ENCODE measurements around the gene C10orf90.

The C10orf90 gene

GRCh38 chr10:126588024-126588423 is 82.5 kb downstream of the C10orf90 start:
- DNase-seq (ENCODE audit: extremely low read depth, insufficient read length) = no peak
- TF ChIP-seq CTCF (IDR thresholded peaks at IDR 0.05; ENCODE audit: insufficient read depth, low read length, poor library complexity, severe bottlenecking) = no peak
- Histone ChIP-seq H3K36me3 (ENCODE audit: control insufficient read depth, insufficient read depth, low read length) (no peaks in the 10 kb centered on the region), H3K27me3 (replicated peaks; ENCODE audit: control insufficient read depth, insufficient read depth, low read length) (no peaks in the 10 kb centered on the region), H3K4me3 (replicated peaks; ENCODE audit: low read depth, low read length) (no peak overlapping the region)

- Histone ChIP-seq H3K27me3 (replicated peaks; ENCODE audit: control insufficient read depth, insufficient read depth, low read length) (no peaks in the 10 kb centered on the region), H3K36me3 (ENCODE audit: control insufficient read depth, insufficient read depth, low read length) (no peaks in the 10 kb centered on the region), H3K4me3 (replicated peaks; ENCODE audit: low read depth, low read length) (no peak overlapping the region)
- DNase-seq (ENCODE audit: extremely low read depth, insufficient read length) = no peak
- no peak for TF ChIP-seq CTCF (IDR thresholded peaks at IDR 0.05; ENCODE audit: insufficient read depth, low read length, poor library complexity, severe bottlenecking)
Observed at GRCh38 chr10:126586878-126587277, 83.6 kb downstream of the C10orf90 start.

GRCh38 chr10:126586128-126586527 is 84.4 kb downstream of the C10orf90 start:
- no peak overlapping the region for H3K4me3 ChIP-seq (replicated peaks; ENCODE audit: low read depth, low read length)

GRCh38 chr10:126585249-126586017 is 85.1 kb downstream of the C10orf90 start:
- no peaks in the 10 kb centered on the region for H3K36me3 ChIP-seq (ENCODE audit: control insufficient read depth, insufficient read depth, low read length)
- no peak overlapping the region for H3K4me3 ChIP-seq (replicated peaks; ENCODE audit: low read depth, low read length)
- no peak for DNase-seq (ENCODE audit: extremely low read depth, insufficient read length)
- H3K27me3 ChIP-seq (replicated peaks; ENCODE audit: control insufficient read depth, insufficient read depth, low read length) = no peaks in the 10 kb centered on the region
- no peak for TF ChIP-seq CTCF (IDR thresholded peaks at IDR 0.05; ENCODE audit: insufficient read depth, low read length, poor library complexity, severe bottlenecking)

More at GRCh38 chr10:126586128-126586527, 84.4 kb downstream of the C10orf90 start:
- Histone ChIP-seq H3K27me3 (replicated peaks; ENCODE audit: control insufficient read depth, insufficient read depth, low read length) (no peaks in the 10 kb centered on the region), H3K36me3 (ENCODE audit: control insufficient read depth, insufficient read depth, low read length) (no peaks in the 10 kb centered on the region)
- no peak for DNase-seq (ENCODE audit: extremely low read depth, insufficient read length)
- no peak for TF ChIP-seq CTCF (IDR thresholded peaks at IDR 0.05; ENCODE audit: insufficient read depth, low read length, poor library complexity, severe bottlenecking)

GRCh38 chr10:126584836-126585235 is 85.7 kb downstream of the C10orf90 start:
- no peak for TF ChIP-seq CTCF (IDR thresholded peaks at IDR 0.05; ENCODE audit: insufficient read depth, low read length, poor library complexity, severe bottlenecking)
- Histone ChIP-seq H3K36me3 (ENCODE audit: control insufficient read depth, insufficient read depth, low read length) (no peaks in the 10 kb centered on the region), H3K4me3 (replicated peaks; ENCODE audit: low read depth, low read length) (no peak overlapping the region), H3K27me3 (replicated peaks; ENCODE audit: control insufficient read depth, insufficient read depth, low read length) (no peaks in the 10 kb centered on the region)
- no peak for DNase-seq (ENCODE audit: extremely low read depth, insufficient read length)

Data from GM06990 (cell line).